OCI-LY3 (cell line): ENCODE data around the gene LYZ.

Experiments
- H2AFZ ChIP-seq: fragments of 200-600, 300-600 bp; shearing (Covaris generic); 2 replicates; pipeline ENCODE4 v1.6.0; 2014; ENCODE audit warnings: antibody characterized with exemption, low read depth, low read length
- H3K27ac ChIP-seq: fragments of 200-600, 300-600 bp; sonication (generic); 2 replicates; pipeline ENCODE4 v1.5.1; 2014; ENCODE audit warnings: mild to moderate bottlenecking, low read length, moderate library complexity, mixed read lengths
- H3K27me3 ChIP-seq: fragments of 200-600, 300-600 bp; sonication (generic); 2 replicates; pipeline ENCODE4 v1.6.1; 2014; ENCODE audit warnings: low read depth, low read length, mixed read lengths
- H3K36me3 ChIP-seq: fragments of 200-600, 300-600 bp; sonication (generic); replicated peaks from 2 replicates; pipeline ENCODE3; 2014; ENCODE audit warnings: low read depth, low read length, mixed read lengths
- H3K4me1 ChIP-seq: fragments of 300-600, 200-600 bp; sonication (generic); 2 replicates; pipeline ENCODE4 v1.6.1; 2014; ENCODE audit warnings: low read length, mixed read lengths
- H3K4me2 ChIP-seq: fragments of 200-600, 300-600 bp; sonication (generic); 2 replicates; pipeline ENCODE4 v1.6.1; 2014; ENCODE audit warnings: low read length, mixed read lengths
- H3K4me3 ChIP-seq: fragments of 300-600, 200-600 bp; sonication (generic); 2 replicates; pipeline ENCODE4 v1.5.1; 2014; ENCODE audit warnings: antibody characterized with exemption, mild to moderate bottlenecking, low read length, moderate library complexity
- H3K79me2 ChIP-seq: fragments of 300-600, 200-600 bp; shearing (Covaris generic); 2 replicates; pipeline ENCODE4 v1.6.1; 2014; ENCODE audit warnings: mild to moderate bottlenecking, low read length, mixed read lengths
- H3K9ac ChIP-seq: fragments of 300-600, 200-600 bp; shearing (Covaris generic); 2 replicates; pipeline ENCODE4 v1.6.0; 2014; ENCODE audit warnings: mild to moderate bottlenecking, low read length, moderate library complexity
- H3K9me3 ChIP-seq: fragments of 200-600, 300-600 bp; shearing (Covaris generic); 2 replicates; pipeline ENCODE4 v1.6.1; 2014; ENCODE audit warnings: low read length, mixed read lengths; ENCODE audit not compliant: insufficient read depth
- H4K20me1 ChIP-seq: fragments of 200-600, 300-600 bp; sonication (generic); 2 replicates; pipeline ENCODE4 v1.6.1; 2016; ENCODE audit warnings: low read length, mixed read lengths; ENCODE audit not compliant: insufficient read depth
- CTCF ChIP-seq: fragments of 200-600, 300-600 bp; sonication (generic); IDR thresholded peaks from 2 replicates; pipeline ENCODE4 v1.5.1; 2014; ENCODE audit warnings: antibody characterized with exemption, low read length, low read depth
- EZH2phosphoT487 ChIP-seq: fragments of 200-600 bp; shearing (Covaris generic); IDR thresholded peaks from 2 replicates; pipeline ENCODE4 v1.6.1; 2018; ENCODE audit warnings: antibody characterized with exemption, mixed run types, low read depth

Gene LYZ

GRCh38 chr12:69339999-69340398 lies 8.2 kb upstream of the LYZ start:
- H3K9ac ChIP-seq = no peak overlapping the region
- TF ChIP-seq EZH2phosphoT487 (no peak), CTCF (no peak)

GRCh38 chr12:69341328-69341727 lies 6.9 kb upstream of the LYZ start:
- H2AFZ ChIP-seq = no peak overlapping the region
- peaks cover 21% of the 10 kb centered on the region for H3K4me1 ChIP-seq
- no peak overlapping the region for H3K27ac ChIP-seq
- H3K4me2 ChIP-seq = no peak overlapping the region
- H4K20me1 ChIP-seq = no peaks in the 10 kb centered on the region
- H3K4me3 ChIP-seq = no peak overlapping the region
- H3K9ac ChIP-seq = no peak overlapping the region
- no peaks in the 10 kb centered on the region for H3K27me3 ChIP-seq
- no peaks in the 10 kb centered on the region for H3K9me3 ChIP-seq
- no peaks in the 10 kb centered on the region for H3K79me2 ChIP-seq
- no peaks in the 10 kb centered on the region for H3K36me3 ChIP-seq
- no peak for TF ChIP-seq EZH2phosphoT487
- no peak for TF ChIP-seq CTCF

More at GRCh38 chr12:69339999-69340398, 8.2 kb upstream of the LYZ start:
- H3K27ac ChIP-seq = no peak overlapping the region
- no peak overlapping the region for H3K4me3 ChIP-seq
- no peaks in the 10 kb centered on the region for H4K20me1 ChIP-seq
- H3K36me3 ChIP-seq = no peaks in the 10 kb centered on the region
- H3K79me2 ChIP-seq = no peaks in the 10 kb centered on the region
- peaks cover 21% of the 10 kb centered on the region for H3K4me1 ChIP-seq
- H3K9me3 ChIP-seq = no peaks in the 10 kb centered on the region
- H3K27me3 ChIP-seq = no peaks in the 10 kb centered on the region
- H3K4me2 ChIP-seq = no peak overlapping the region
- no peak overlapping the region for H2AFZ ChIP-seq

- no peaks in the 10 kb centered on the region for H4K20me1 ChIP-seq
- no peaks in the 10 kb centered on the region for H3K27me3 ChIP-seq
- H3K27ac ChIP-seq = no peak overlapping the region
- no peak overlapping the region for H2AFZ ChIP-seq
- no peak for TF ChIP-seq EZH2phosphoT487
- H3K36me3 ChIP-seq = no peaks in the 10 kb centered on the region
- peaks cover 18% of the 10 kb centered on the region for H3K4me1 ChIP-seq
- no peaks in the 10 kb centered on the region for H3K79me2 ChIP-seq
- H3K4me2 ChIP-seq = no peak overlapping the region
- H3K4me3 ChIP-seq = no peak overlapping the region
- no peaks in the 10 kb centered on the region for H3K9me3 ChIP-seq
- no peak overlapping the region for H3K9ac ChIP-seq
These were observed 5.8 kb upstream of the LYZ start for GRCh38 chr12:69342421-69342820.

- no peaks in the 10 kb centered on the region for H3K36me3 ChIP-seq
- no peaks in the 10 kb centered on the region for H4K20me1 ChIP-seq
- H3K79me2 ChIP-seq = no peaks in the 10 kb centered on the region
- no peak overlapping the region for H3K27ac ChIP-seq
- H3K4me1 ChIP-seq = peaks cover 8% of the 10 kb centered on the region
- no peaks in the 10 kb centered on the region for H3K27me3 ChIP-seq
- no peak overlapping the region for H2AFZ ChIP-seq
- TF ChIP-seq EZH2phosphoT487 (no peak), CTCF (no peak)
- no peak overlapping the region for H3K4me3 ChIP-seq
- no peaks in the 10 kb centered on the region for H3K9me3 ChIP-seq
- no peak overlapping the region for H3K9ac ChIP-seq
- no peak overlapping the region for H3K4me2 ChIP-seq
These were observed 4.8 kb upstream of the LYZ start for GRCh38 chr12:69343357-69343756.
